Panc1 (cell line): ENCODE data around the gene CDH5.

Experiments
- POLR2AphosphoS5 ChIP-seq: IDR thresholded peaks from 2 replicates; pipeline ENCODE4 v1.6.1; 2012; ENCODE audit warnings: mild to moderate bottlenecking, low read depth, low read length, moderate library complexity
- SIN3A ChIP-seq: IDR thresholded peaks from 2 replicates; pipeline ENCODE4 v1.6.1; 2012; ENCODE audit warnings: low read depth, mild to moderate bottlenecking, low read length, moderate library complexity, borderline replicate concordance; ENCODE audit not compliant: insufficient read depth
- TF ChIP-seq, protein P1 (sequence below): fragments of 450-650 bp; IDR thresholded peaks from 2 replicates; pipeline ENCODE4 v1.5.1; 2017; ENCODE audit warnings: mild to moderate bottlenecking
- TF ChIP-seq, protein P2 (sequence below), 2 experiments: IDR thresholded peaks; 2 replicates each; pipeline ENCODE4 v1.6.1; 2011 to 2012; ENCODE audit warnings: low read depth in 2 of 2, control low read depth in 1 of 2, low read length in 1 of 2, mild to moderate bottlenecking in 1 of 2, moderate library complexity in 1 of 2; ENCODE audit not compliant: insufficient read depth in 1 of 2

DNA sequence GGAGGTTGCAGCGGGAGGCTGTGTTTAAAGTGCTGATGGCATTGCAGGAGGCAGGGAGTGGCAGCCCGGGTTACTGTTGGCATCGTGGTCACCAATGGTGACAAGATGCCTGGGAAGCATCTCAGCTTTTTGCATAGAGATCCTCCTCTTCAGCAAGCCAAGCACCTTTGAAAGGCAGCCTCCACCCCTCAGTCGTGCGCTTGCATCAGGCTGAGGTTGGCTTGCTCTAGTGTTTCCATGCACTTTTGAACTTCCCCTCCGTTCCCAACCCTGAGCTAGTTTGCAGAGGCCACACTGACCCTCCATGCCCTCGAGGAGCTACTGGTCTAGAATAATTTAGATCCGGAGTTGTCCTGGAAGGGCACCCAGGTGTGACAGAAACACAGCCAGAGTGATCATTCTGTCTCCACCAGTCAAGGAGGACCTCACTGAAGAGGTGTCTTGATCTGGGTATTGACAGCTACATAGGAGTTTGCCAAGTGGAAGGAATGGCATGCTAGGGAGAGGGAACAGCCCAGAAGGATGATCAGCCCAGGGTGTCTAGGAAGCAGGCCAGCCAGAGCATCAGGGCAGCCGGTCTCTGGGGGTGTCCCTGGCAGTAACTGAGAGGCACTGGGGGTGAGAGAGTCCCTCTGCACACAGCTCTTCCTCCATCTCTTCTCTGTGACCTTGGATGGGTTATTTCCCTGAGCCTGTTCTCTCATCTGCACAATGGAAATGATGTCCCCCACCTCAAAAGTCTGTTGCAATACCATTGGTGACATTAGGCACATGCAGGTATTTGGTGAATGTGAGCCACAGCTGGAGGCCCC lies 68.3 kb downstream of the CDH5 start:
- TF ChIP-seq, protein P1, sequence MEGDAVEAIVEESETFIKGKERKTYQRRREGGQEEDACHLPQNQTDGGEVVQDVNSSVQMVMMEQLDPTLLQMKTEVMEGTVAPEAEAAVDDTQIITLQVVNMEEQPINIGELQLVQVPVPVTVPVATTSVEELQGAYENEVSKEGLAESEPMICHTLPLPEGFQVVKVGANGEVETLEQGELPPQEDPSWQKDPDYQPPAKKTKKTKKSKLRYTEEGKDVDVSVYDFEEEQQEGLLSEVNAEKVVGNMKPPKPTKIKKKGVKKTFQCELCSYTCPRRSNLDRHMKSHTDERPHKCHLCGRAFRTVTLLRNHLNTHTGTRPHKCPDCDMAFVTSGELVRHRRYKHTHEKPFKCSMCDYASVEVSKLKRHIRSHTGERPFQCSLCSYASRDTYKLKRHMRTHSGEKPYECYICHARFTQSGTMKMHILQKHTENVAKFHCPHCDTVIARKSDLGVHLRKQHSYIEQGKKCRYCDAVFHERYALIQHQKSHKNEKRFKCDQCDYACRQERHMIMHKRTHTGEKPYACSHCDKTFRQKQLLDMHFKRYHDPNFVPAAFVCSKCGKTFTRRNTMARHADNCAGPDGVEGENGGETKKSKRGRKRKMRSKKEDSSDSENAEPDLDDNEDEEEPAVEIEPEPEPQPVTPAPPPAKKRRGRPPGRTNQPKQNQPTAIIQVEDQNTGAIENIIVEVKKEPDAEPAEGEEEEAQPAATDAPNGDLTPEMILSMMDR: no peak
- TF ChIP-seq SIN3A: no peak
- no peak for TF ChIP-seq POLR2AphosphoS5
- TF ChIP-seq, protein P2, sequence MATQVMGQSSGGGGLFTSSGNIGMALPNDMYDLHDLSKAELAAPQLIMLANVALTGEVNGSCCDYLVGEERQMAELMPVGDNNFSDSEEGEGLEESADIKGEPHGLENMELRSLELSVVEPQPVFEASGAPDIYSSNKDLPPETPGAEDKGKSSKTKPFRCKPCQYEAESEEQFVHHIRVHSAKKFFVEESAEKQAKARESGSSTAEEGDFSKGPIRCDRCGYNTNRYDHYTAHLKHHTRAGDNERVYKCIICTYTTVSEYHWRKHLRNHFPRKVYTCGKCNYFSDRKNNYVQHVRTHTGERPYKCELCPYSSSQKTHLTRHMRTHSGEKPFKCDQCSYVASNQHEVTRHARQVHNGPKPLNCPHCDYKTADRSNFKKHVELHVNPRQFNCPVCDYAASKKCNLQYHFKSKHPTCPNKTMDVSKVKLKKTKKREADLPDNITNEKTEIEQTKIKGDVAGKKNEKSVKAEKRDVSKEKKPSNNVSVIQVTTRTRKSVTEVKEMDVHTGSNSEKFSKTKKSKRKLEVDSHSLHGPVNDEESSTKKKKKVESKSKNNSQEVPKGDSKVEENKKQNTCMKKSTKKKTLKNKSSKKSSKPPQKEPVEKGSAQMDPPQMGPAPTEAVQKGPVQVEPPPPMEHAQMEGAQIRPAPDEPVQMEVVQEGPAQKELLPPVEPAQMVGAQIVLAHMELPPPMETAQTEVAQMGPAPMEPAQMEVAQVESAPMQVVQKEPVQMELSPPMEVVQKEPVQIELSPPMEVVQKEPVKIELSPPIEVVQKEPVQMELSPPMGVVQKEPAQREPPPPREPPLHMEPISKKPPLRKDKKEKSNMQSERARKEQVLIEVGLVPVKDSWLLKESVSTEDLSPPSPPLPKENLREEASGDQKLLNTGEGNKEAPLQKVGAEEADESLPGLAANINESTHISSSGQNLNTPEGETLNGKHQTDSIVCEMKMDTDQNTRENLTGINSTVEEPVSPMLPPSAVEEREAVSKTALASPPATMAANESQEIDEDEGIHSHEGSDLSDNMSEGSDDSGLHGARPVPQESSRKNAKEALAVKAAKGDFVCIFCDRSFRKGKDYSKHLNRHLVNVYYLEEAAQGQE (IDR thresholded peaks at IDR 0.05; ENCODE audit: insufficient read depth in 1 of 2, low read depth in 2 of 2, low read length in 1 of 2): no peak
